ENCODE results near the gene CAT. TPM values are rescaled to one million over a fixed set of nuclear protein-coding genes. Genes with fewer than 3 reads are reported as not detected.

CAT gene
- total RNA-seq, 1 donor from 2014 or later: 29.2 TPM

DNA sequence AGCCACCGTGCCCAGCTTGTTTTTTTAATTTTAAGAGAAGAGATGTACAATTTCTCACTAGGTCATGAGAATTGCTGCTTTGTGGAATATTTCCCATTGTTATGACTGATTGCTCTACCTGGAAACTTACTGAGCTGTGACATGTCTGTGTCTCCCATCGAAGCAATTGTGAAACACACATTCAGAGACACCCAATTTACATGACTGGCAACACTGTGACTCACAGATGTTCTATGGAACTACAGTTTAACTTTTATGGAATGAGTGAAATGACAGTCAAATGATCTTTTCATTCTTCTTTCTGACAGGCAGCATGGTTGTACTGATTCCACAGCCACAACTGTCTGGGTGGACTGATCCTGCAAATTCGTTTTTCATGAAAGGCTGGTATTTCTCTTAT is 42.6 kb downstream of the CAT start:
- peaks cover 10% of the 10 kb centered on the region for H3K4me1 Mint-ChIP-seq
- H3K4me3 Mint-ChIP-seq: no peak overlapping the region

DNA sequence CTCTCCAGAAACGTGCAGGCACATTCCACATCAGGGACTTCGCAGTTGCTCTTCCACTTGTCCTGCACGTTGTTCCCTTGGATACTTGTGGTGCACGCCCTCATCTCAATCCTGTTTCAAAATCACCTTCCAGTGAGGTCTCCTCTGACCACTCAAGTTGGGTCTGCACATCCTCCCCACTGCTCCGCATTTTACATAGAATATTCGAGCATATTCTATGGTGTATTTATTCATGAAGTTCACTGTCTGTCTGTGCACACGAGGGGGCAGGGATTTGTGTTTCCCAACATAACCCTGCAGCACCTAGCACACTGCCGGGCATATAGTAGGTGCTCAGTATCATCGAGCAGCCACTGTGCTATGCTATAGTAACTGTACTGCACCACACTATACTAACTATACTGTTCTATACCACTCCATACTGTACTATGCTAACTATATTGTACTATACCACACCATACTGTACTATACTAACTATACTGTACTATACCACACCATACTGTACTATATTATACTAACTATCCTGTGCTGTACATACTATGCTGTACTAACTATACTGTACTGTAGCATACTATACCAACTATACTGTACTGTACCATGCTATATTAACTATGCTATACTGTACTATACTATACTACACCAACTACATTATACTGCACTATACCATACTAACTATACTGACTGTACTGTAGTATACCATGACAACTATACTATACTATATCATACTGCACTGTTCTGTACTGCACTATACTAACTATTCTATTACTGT is 44.6 kb downstream of the CAT start:
- no peak for DNase-seq (ENCODE audit: low spot score in 2 of 2, unreplicated experiment in 2 of 2)
- Mint-ChIP-seq H3K27ac (no peak overlapping the region), H3K36me3 (no peaks in the 10 kb centered on the region), H3K4me1 (peaks cover 10% of the 10 kb centered on the region), H3K9me3 (no peaks in the 10 kb centered on the region), H3K27me3 (ENCODE audit: low read depth) (no peaks in the 10 kb centered on the region), H3K4me3 (no peak overlapping the region)
- TF ChIP-seq, protein P1, sequence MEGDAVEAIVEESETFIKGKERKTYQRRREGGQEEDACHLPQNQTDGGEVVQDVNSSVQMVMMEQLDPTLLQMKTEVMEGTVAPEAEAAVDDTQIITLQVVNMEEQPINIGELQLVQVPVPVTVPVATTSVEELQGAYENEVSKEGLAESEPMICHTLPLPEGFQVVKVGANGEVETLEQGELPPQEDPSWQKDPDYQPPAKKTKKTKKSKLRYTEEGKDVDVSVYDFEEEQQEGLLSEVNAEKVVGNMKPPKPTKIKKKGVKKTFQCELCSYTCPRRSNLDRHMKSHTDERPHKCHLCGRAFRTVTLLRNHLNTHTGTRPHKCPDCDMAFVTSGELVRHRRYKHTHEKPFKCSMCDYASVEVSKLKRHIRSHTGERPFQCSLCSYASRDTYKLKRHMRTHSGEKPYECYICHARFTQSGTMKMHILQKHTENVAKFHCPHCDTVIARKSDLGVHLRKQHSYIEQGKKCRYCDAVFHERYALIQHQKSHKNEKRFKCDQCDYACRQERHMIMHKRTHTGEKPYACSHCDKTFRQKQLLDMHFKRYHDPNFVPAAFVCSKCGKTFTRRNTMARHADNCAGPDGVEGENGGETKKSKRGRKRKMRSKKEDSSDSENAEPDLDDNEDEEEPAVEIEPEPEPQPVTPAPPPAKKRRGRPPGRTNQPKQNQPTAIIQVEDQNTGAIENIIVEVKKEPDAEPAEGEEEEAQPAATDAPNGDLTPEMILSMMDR (IDR thresholded peaks at IDR 0.05; ENCODE audit: unreplicated experiment): no peak

More for the DNA sequence above, 42.6 kb downstream of the CAT start:
- no peak for DNase-seq (ENCODE audit: low spot score in 2 of 2, unreplicated experiment in 2 of 2)
- Mint-ChIP-seq H3K9me3 (no peaks in the 10 kb centered on the region), H3K36me3 (no peaks in the 10 kb centered on the region), H3K27ac (no peak overlapping the region), H3K27me3 (ENCODE audit: low read depth) (peaks cover 2% of the 10 kb centered on the region)
- TF ChIP-seq, protein P1 (IDR thresholded peaks at IDR 0.05; ENCODE audit: unreplicated experiment): no peak

DNA sequence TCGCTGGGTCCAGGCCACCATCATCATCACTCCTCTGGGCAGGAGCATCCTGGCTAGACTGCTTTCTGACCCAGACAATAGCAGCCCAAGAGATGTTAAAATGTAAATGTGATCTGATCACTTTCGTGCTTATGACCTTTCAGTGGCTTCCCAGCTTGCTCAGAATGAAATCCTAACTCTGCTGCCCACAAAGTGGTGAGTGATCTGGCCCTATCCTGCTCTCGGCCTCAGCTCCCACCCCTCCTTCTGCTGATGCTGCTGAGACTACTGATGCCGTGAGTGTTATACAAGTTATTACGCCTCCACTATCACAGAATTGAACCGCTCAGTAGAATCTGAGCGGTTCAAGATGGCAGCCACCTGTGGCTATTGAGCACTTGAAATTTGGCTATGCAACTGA is 48.7 kb downstream of the CAT start:
- Mint-ChIP-seq H3K36me3 (no peaks in the 10 kb centered on the region), H3K27ac (no peak overlapping the region), H3K9me3 (no peaks in the 10 kb centered on the region), H3K4me3 (no peak overlapping the region), H3K27me3 (ENCODE audit: low read depth) (no peaks in the 10 kb centered on the region), H3K4me1 (no peaks in the 10 kb centered on the region)
- TF ChIP-seq, protein P1 (IDR thresholded peaks at IDR 0.05; ENCODE audit: unreplicated experiment): no peak
- DNase-seq (ENCODE audit: low spot score in 2 of 2, unreplicated experiment in 2 of 2): no peak

DNA sequence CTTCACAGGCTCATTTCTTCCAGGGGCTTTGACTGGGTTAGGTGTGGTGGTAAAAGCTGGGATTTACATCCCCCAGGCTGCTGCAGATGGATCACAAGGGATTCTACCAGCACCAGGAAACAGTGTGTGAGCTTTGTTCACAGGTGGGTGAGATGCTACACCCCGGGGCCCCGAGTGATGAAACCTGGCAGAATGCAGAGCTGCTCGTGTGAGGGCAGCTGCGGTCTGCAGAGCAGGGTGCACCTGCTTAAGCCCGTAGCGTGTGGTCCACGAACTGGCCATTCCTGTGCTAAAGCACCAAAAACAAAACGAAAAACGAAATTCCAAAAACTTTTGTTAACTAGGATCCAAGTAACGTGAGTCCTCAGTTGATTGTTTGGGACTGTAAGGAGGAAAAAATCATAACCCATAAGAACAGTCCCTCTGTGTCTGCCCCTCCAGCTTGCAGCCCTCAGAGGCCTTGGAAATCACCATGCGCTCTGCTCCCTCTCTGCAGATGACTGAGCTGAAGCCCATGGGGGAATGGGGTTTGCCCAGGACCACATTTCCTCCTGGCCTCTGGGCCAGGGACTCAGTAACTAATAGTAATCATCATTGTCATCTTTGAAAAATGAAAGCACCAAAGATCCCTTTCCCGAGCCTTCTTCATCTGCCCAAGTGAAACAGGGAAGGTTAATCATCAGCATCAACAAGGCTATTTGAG is 50.3 kb downstream of the CAT start:
- Mint-ChIP-seq H3K4me1 (no peaks in the 10 kb centered on the region), H3K27me3 (ENCODE audit: low read depth) (no peaks in the 10 kb centered on the region), H3K27ac (no peak overlapping the region), H3K36me3 (no peaks in the 10 kb centered on the region), H3K4me3 (no peak overlapping the region), H3K9me3 (no peaks in the 10 kb centered on the region)
- TF ChIP-seq, protein P1 (IDR thresholded peaks at IDR 0.05; ENCODE audit: unreplicated experiment): no peak
- DNase-seq (ENCODE audit: low spot score in 2 of 2, unreplicated experiment in 2 of 2): no peak

DNA sequence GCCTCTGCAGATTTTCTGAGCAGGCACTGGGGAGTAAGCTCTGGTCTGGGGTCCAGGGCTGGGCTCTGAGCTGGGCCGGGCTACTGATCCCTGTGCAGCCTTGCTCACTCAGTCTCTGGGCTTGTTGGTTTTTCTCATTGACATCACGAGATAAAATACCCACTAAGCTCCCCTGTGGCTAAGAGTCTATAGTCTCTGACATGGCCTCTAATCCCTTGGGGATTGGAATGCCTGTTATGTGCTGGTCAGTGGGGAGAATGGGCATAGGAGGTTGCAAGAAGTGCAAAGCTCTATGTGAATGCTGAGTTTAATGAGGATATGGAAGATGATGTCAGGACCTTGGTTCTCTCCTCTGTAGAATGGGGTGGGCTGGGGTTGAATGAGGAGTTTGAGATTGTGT is 51.6 kb downstream of the CAT start:
- no peaks in the 10 kb centered on the region for H3K36me3 Mint-ChIP-seq
- TF ChIP-seq, protein P1 (IDR thresholded peaks at IDR 0.05; ENCODE audit: unreplicated experiment): no peak
- H3K9me3 Mint-ChIP-seq: no peaks in the 10 kb centered on the region
- H3K27me3 Mint-ChIP-seq (ENCODE audit: low read depth): peaks cover 3% of the 10 kb centered on the region
- DNase-seq (ENCODE audit: low spot score in 2 of 2, unreplicated experiment in 2 of 2): no peak
- H3K27ac Mint-ChIP-seq: no peak overlapping the region
- no peak overlapping the region for H3K4me3 Mint-ChIP-seq
- no peaks in the 10 kb centered on the region for H3K4me1 Mint-ChIP-seq
